Lower leg skin (tissue), 3 donors: ENCODE results near the gene STAT5B.

ENCODE experiments used
- POLR2A ChIP-seq, 2 donors: fragments of 450-650 bp; IDR thresholded peaks; one replicate each; pipeline ENCODE4 v1.6.1; 2016 to 2017; ENCODE audit warnings: antibody characterized with exemption in 2 of 2, mild to moderate bottlenecking in 1 of 2, moderate library complexity in 1 of 2
- TF ChIP-seq, protein P1 (sequence below), 3 donors: fragments of 450-650 bp; IDR thresholded peaks; one replicate each; pipeline ENCODE4 v1.5.1; 2016; ENCODE audit warnings: antibody characterized with exemption in 3 of 3, mild to moderate bottlenecking in 3 of 3, moderate library complexity in 2 of 3

- TF ChIP-seq, protein P1, sequence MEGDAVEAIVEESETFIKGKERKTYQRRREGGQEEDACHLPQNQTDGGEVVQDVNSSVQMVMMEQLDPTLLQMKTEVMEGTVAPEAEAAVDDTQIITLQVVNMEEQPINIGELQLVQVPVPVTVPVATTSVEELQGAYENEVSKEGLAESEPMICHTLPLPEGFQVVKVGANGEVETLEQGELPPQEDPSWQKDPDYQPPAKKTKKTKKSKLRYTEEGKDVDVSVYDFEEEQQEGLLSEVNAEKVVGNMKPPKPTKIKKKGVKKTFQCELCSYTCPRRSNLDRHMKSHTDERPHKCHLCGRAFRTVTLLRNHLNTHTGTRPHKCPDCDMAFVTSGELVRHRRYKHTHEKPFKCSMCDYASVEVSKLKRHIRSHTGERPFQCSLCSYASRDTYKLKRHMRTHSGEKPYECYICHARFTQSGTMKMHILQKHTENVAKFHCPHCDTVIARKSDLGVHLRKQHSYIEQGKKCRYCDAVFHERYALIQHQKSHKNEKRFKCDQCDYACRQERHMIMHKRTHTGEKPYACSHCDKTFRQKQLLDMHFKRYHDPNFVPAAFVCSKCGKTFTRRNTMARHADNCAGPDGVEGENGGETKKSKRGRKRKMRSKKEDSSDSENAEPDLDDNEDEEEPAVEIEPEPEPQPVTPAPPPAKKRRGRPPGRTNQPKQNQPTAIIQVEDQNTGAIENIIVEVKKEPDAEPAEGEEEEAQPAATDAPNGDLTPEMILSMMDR (IDR thresholded peaks at IDR 0.05): no peak
- TF ChIP-seq POLR2A (IDR thresholded peaks at IDR 0.05): no peak
Observed at GRCh38 chr17:42290577-42290976, 14.4 kb upstream of the STAT5B start.
